GM18909 (cell line): Measurements from ENCODE around the gene PITX1.
A peak's percentile ranks its signal among the peaks of the same experiment; 100 is the strongest.

ENCODE experiments used
- ATAC-seq: cut with Tn5 transposase; IDR thresholded peaks from one replicate; pipeline ENCODE4 v1.9.1; 2021; ENCODE audit warnings: mild to moderate bottlenecking; ENCODE audit not compliant: unreplicated experiment, poor library complexity

Gene PITX1

GRCh38 chr5:135063056-135063445 is 29.0 kb upstream of the PITX1 start:
- no peak for ATAC-seq

GRCh38 chr5:135062216-135063055 is 28.4 kb upstream of the PITX1 start:
- ATAC-seq, result no peak

GRCh38 chr5:135061001-135061400 is 27.0 kb upstream of the PITX1 start:
- no peak for ATAC-seq

- ATAC-seq, result no peak
These were observed 26.0 kb upstream of the PITX1 start for GRCh38 chr5:135060021-135060420.

GRCh38 chr5:135059000-135059923 is 25.2 kb upstream of the PITX1 start:
- ATAC-seq, result no peak

- ATAC-seq, result no peak
These were observed 24.3 kb upstream of the PITX1 start for GRCh38 chr5:135058331-135058732.

- no peak for ATAC-seq
These were observed 23.2 kb upstream of the PITX1 start for GRCh38 chr5:135057233-135057632.

- no peak for ATAC-seq
These were observed 22.4 kb upstream of the PITX1 start for GRCh38 chr5:135056316-135057030.

- ATAC-seq, result no peak
These were observed 21.4 kb upstream of the PITX1 start for GRCh38 chr5:135055396-135055795.

- ATAC-seq, result no peak
These were observed 20.5 kb upstream of the PITX1 start for GRCh38 chr5:135054546-135054945.

- ATAC-seq, result no peak
These were observed 20.0 kb upstream of the PITX1 start for GRCh38 chr5:135053989-135054388.

GRCh38 chr5:135053278-135053677 is 19.2 kb upstream of the PITX1 start:
- ATAC-seq, result peak; percentile 93

- no peak for ATAC-seq
These were observed 18.6 kb upstream of the PITX1 start for GRCh38 chr5:135052511-135053145.

- ATAC-seq, result no peak
These were observed 17.8 kb upstream of the PITX1 start for GRCh38 chr5:135051872-135052271.

- ATAC-seq, result no peak
These were observed 17.4 kb upstream of the PITX1 start for GRCh38 chr5:135051399-135051798.

GRCh38 chr5:135050244-135050767 is 16.3 kb upstream of the PITX1 start:
- no peak for ATAC-seq

- no peak for ATAC-seq
These were observed 14.9 kb upstream of the PITX1 start for GRCh38 chr5:135048930-135049329.

GRCh38 chr5:135048286-135048685 is 14.3 kb upstream of the PITX1 start:
- ATAC-seq, result no peak

GRCh38 chr5:135047347-135047695 is 13.3 kb upstream of the PITX1 start:
- no peak for ATAC-seq
